PC-3 (cell line): ENCODE results near the gene GATM. TPM values are rescaled to one million over a fixed set of nuclear protein-coding genes. Genes with fewer than 3 reads are reported as not detected.

Source experiments
- ATAC-seq: fragments of 200-7000 bp; cut with Tn5 transposase; 2 replicates; pipeline ENCODE4 v1.9.1; 2020; ENCODE audit warnings: mild to moderate bottlenecking, moderate library complexity
- BruUV-seq: library from RNA; stranded (reverse); fragments of 400-500 nt; replicated peaks from 2 replicates; lab custom pipeline; 2021; lab: Mats Ljungman, UMichigan
- CTCF ChIA-PET: fragments of 300-600 bp; sonication (Branson Sonifier 250); formaldehyde crosslinking; loops from one replicate; lab custom pipeline; 2022; ENCODE audit warnings: antibody characterized with exemption; lab: Charles Lee
- POLR2A ChIA-PET: fragments of 300-600 bp; sonication (Branson Sonifier 250); formaldehyde crosslinking; loops from one replicate; lab custom pipeline; 2022; ENCODE audit warnings: antibody characterized with exemption; ENCODE audit not compliant: unreplicated experiment; lab: Charles Lee
- DNase-seq: peaks from one replicate; pipeline ENCODE4 v3.0.0-alpha.2; 2015
- H2AFZ ChIP-seq: fragments of 300-600 bp; sonication (generic); 2 replicates; pipeline ENCODE4 v1.6.0; 2016; ENCODE audit warnings: antibody characterized with exemption, low read length
- H3F3A ChIP-seq: fragments of 300-600 bp; sonication (generic); one replicate; pipeline ENCODE4 v1.6.0; 2017; ENCODE audit warnings: antibody characterized with exemption, low read length, control low read depth, mild to moderate bottlenecking; ENCODE audit not compliant: unreplicated experiment
- H3K27ac ChIP-seq: fragments of 300-600 bp; sonication (generic); 2 replicates; pipeline ENCODE4 v1.5.1; 2016; ENCODE audit warnings: mild to moderate bottlenecking, low read length
- H3K27me3 ChIP-seq: fragments of 300-600 bp; sonication (generic); 2 replicates; pipeline ENCODE4 v1.6.1; 2016; ENCODE audit warnings: low read length, mixed read lengths
- H3K36me3 ChIP-seq: fragments of 300-600 bp; sonication (generic); 2 replicates; pipeline ENCODE4 v1.6.1; 2016; ENCODE audit warnings: low read depth, mixed run types, low read length, mixed read lengths
- H3K4me1 ChIP-seq: fragments of 300-600 bp; sonication (generic); 2 replicates; pipeline ENCODE4 v1.5.1; 2016; ENCODE audit warnings: low read length; ENCODE audit not compliant: insufficient read depth
- H3K4me2 ChIP-seq: fragments of 300-600 bp; sonication (generic); 2 replicates; pipeline ENCODE4 v1.6.0; 2016; ENCODE audit warnings: low read length
- H3K4me3 ChIP-seq: fragments of 300-600 bp; sonication (generic); 2 replicates; pipeline ENCODE4 v1.5.1; 2016; ENCODE audit warnings: mild to moderate bottlenecking, low read length, mixed read lengths
- H3K79me2 ChIP-seq: fragments of 300-600 bp; sonication (generic); 2 replicates; pipeline ENCODE4 v1.6.1; 2017; ENCODE audit warnings: low read length, mixed read lengths
- H3K9ac ChIP-seq: fragments of 300-600 bp; sonication (generic); 2 replicates; pipeline ENCODE4 v1.6.0; 2016; ENCODE audit warnings: mild to moderate bottlenecking, low read length
- H3K9me2 ChIP-seq: fragments of 300-600 bp; sonication (generic); replicated peaks from 2 replicates; pipeline ENCODE4 v1.6.1; 2016; ENCODE audit warnings: mixed run types, low read length, mixed read lengths
- H3K9me3 ChIP-seq: fragments of 300-600 bp; sonication (generic); 2 replicates; pipeline ENCODE4 v1.6.1; 2016; ENCODE audit warnings: low read length, mixed read lengths
- H4K20me1 ChIP-seq: fragments of 300-600 bp; sonication (generic); 2 replicates; pipeline ENCODE4 v1.6.1; 2016; ENCODE audit warnings: low read length, mixed read lengths
- CTCF ChIP-seq: fragments of 300-600 bp; sonication (generic); conservative IDR thresholded peaks from 2 replicates; pipeline ENCODE4 v1.5.1; 2017; ENCODE audit warnings: antibody characterized with exemption, low read depth, mild to moderate bottlenecking, low read length
- EZH2 ChIP-seq: fragments of 300-600 bp; sonication (generic); IDR thresholded peaks from one replicate; pipeline ENCODE4 v1.6.1; 2017; ENCODE audit warnings: antibody characterized with exemption, mild to moderate bottlenecking, low read length; ENCODE audit not compliant: unreplicated experiment
- EZH2phosphoT487 ChIP-seq: fragments of 300-600 bp; sonication (generic); IDR thresholded peaks from 2 replicates; pipeline ENCODE4 v1.6.1; 2018; ENCODE audit warnings: mild to moderate bottlenecking, antibody characterized with exemption, low read length, borderline replicate concordance
- intact Hi-C: fragments of 100-400 bp; cut with micrococcal nuclease; formaldehyde crosslinking; loops from 2 replicates; pipeline ENCODE4 v1.9.0; 2023
- total RNA-seq: library from RNA; depleted of rRNA; stranded (reverse); fragments of >200 nt; gene quantifications from 2 replicates; pipeline ENCODE4 v1.2.3, GENCODE V29; 2014

The GATM gene
- total RNA-seq, 1 experiment from 2014 or later, result 0.87 TPM

- Histone ChIP-seq H3K4me1 (no peaks in the 10 kb centered on the region), H3K36me3 (no peaks in the 10 kb centered on the region), H3K4me2 (no peak overlapping the region), H3K4me3 (no peak overlapping the region), H3K79me2 (no peaks in the 10 kb centered on the region), H3F3A (no peaks in the 10 kb centered on the region), H3K27ac (no peak overlapping the region), H3K9ac (no peak overlapping the region), H4K20me1 (no peaks in the 10 kb centered on the region), H3K27me3 (no peaks in the 10 kb centered on the region), H3K9me2 (no peaks in the 10 kb centered on the region), H2AFZ (no peak overlapping the region), H3K9me3 (no peaks in the 10 kb centered on the region)
- DNase-seq (no peak), ATAC-seq (no peak)
- BruUV-seq, result no TSS peak
- no peak for TF ChIP-seq CTCF
- no peak for TF ChIP-seq EZH2phosphoT487
- TF ChIP-seq EZH2, result no peak
- ChIA-PET POLR2A (no interaction called here), CTCF (no interaction called here)
- intact Hi-C loops, result no loop called here
Observed at GRCh38 chr15:45354711-45355110, 23.6 kb downstream of the GATM start.

GRCh38 chr15:45351227-45351626 is 27.1 kb downstream of the GATM start:
- Histone ChIP-seq H4K20me1 (no peaks in the 10 kb centered on the region), H3K9me3 (no peaks in the 10 kb centered on the region), H3K27ac (no peak overlapping the region), H3K9ac (no peak overlapping the region), H3K4me3 (no peak overlapping the region), H3K9me2 (no peaks in the 10 kb centered on the region), H3K36me3 (no peaks in the 10 kb centered on the region), H3K4me1 (peaks cover 5% of the 10 kb centered on the region), H3K4me2 (no peak overlapping the region), H3K79me2 (no peaks in the 10 kb centered on the region), H3K27me3 (no peaks in the 10 kb centered on the region), H2AFZ (no peak overlapping the region), H3F3A (no peaks in the 10 kb centered on the region)
- POLR2A ChIA-PET, result no interaction called here
- BruUV-seq, result no TSS peak
- TF ChIP-seq CTCF, result no peak
- no peak for TF ChIP-seq EZH2phosphoT487
- no peak for TF ChIP-seq EZH2
- intact Hi-C loops, result no loop called here
- ATAC-seq (no peak), DNase-seq (no peak)
- CTCF ChIA-PET, result no interaction called here

GRCh38 chr15:45349623-45350022 is 28.7 kb downstream of the GATM start:
- Histone ChIP-seq H4K20me1 (no peaks in the 10 kb centered on the region), H3F3A (no peaks in the 10 kb centered on the region), H3K36me3 (no peaks in the 10 kb centered on the region), H3K4me1 (peaks cover 16% of the 10 kb centered on the region), H3K27ac (no peak overlapping the region), H3K79me2 (no peaks in the 10 kb centered on the region), H3K9me3 (no peaks in the 10 kb centered on the region), H3K27me3 (no peaks in the 10 kb centered on the region), H3K9ac (no peak overlapping the region), H2AFZ (no peak overlapping the region), H3K4me2 (no peak overlapping the region), H3K9me2 (no peaks in the 10 kb centered on the region), H3K4me3 (no peak overlapping the region)
- TF ChIP-seq EZH2phosphoT487 (no peak), EZH2 (no peak), CTCF (no peak)
- ATAC-seq (no peak), DNase-seq (no peak)
- POLR2A ChIA-PET, result no interaction called here
- CTCF ChIA-PET, result no interaction called here
- intact Hi-C loops, result no loop called here
- no TSS peak for BruUV-seq
